ENCODE results near the gene AGPAT3.

Gene AGPAT3

GRCh38 chr21:43924421-43925095, 59.5 kb downstream of the AGPAT3 start:
- no peak overlapping the region for H3K27ac ChIP-seq

DNA sequence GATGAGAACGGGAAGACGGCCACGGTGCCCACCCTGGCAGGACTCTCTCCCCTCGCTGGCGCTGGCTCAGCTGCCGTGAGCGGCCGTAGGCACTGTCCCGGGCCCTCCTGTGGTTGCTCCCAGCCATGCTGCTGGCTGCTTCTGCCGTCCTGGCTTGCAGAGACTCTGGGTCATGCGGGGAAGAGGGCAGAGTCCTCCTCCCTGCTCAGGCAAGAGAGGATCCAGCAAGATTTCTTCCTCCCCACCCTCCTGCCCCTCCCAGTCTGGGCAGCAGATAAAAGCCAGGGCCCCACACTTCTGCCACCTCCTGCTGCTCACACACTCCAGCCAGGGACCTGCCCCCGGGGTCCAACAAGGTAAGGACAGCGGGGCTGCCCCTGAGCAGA, 60.1 kb downstream of the AGPAT3 start:
- no peak overlapping the region for H3K9ac ChIP-seq
- no peaks in the 10 kb centered on the region for H3K9me3 ChIP-seq (ENCODE audit: control insufficient read depth, low read length)
- peaks cover 32% of the 10 kb centered on the region for H3K79me2 ChIP-seq
- H3K4me1 ChIP-seq: peaks cover 40% of the 10 kb centered on the region
- no peak overlapping the region for H3K27ac ChIP-seq
- H2AFZ ChIP-seq: no peak overlapping the region
- no peak for TF ChIP-seq CTCF (IDR thresholded peaks at IDR 0.05)
- no peak overlapping the region for H3K4me3 ChIP-seq (ENCODE audit: low read depth, low read length)
- H3K27me3 ChIP-seq (ENCODE audit: control insufficient read depth, insufficient read depth, low read length): no peaks in the 10 kb centered on the region
- no peak overlapping the region for H3K4me2 ChIP-seq (ENCODE audit: low read length)
- no peaks in the 10 kb centered on the region for H3K36me3 ChIP-seq (ENCODE audit: control insufficient read depth, insufficient read depth, low read length)

More at GRCh38 chr21:43924421-43925095, 59.5 kb downstream of the AGPAT3 start:
- Histone ChIP-seq H2AFZ (no peak overlapping the region), H3K4me3 (ENCODE audit: low read depth, low read length) (no peak overlapping the region), H3K4me1 (peaks cover 39% of the 10 kb centered on the region), H3K36me3 (ENCODE audit: control insufficient read depth, insufficient read depth, low read length) (no peaks in the 10 kb centered on the region), H3K79me2 (peaks cover 35% of the 10 kb centered on the region), H3K4me2 (ENCODE audit: low read length) (no peak overlapping the region), H3K9me3 (ENCODE audit: control insufficient read depth, low read length) (no peaks in the 10 kb centered on the region), H3K9ac (no peak overlapping the region), H3K27me3 (ENCODE audit: control insufficient read depth, insufficient read depth, low read length) (no peaks in the 10 kb centered on the region)
- no peak for TF ChIP-seq CTCF (IDR thresholded peaks at IDR 0.05)

GRCh38 chr21:43925609-43926008, 60.6 kb downstream of the AGPAT3 start:
- Histone ChIP-seq H3K9ac (no peak overlapping the region), H2AFZ (no peak overlapping the region), H3K4me3 (ENCODE audit: low read depth, low read length) (no peak overlapping the region), H3K36me3 (ENCODE audit: control insufficient read depth, insufficient read depth, low read length) (no peaks in the 10 kb centered on the region), H3K79me2 (peaks cover 29% of the 10 kb centered on the region), H3K4me1 (peaks cover 38% of the 10 kb centered on the region), H3K4me2 (ENCODE audit: low read length) (no peak overlapping the region), H3K27me3 (ENCODE audit: control insufficient read depth, insufficient read depth, low read length) (no peaks in the 10 kb centered on the region), H3K27ac (no peak overlapping the region), H3K9me3 (ENCODE audit: control insufficient read depth, low read length) (no peaks in the 10 kb centered on the region)
- no peak for TF ChIP-seq CTCF (IDR thresholded peaks at IDR 0.05)

- no peak overlapping the region for H3K4me2 ChIP-seq (ENCODE audit: low read length)
- H3K9me3 ChIP-seq (ENCODE audit: control insufficient read depth, low read length): no peaks in the 10 kb centered on the region
- peaks cover 23% of the 10 kb centered on the region for H3K79me2 ChIP-seq
- no peak overlapping the region for H2AFZ ChIP-seq
- no peak overlapping the region for H3K4me3 ChIP-seq (ENCODE audit: low read depth, low read length)
- no peak overlapping the region for H3K9ac ChIP-seq
- no peak overlapping the region for H3K27ac ChIP-seq
- no peaks in the 10 kb centered on the region for H3K36me3 ChIP-seq (ENCODE audit: control insufficient read depth, insufficient read depth, low read length)
- H3K27me3 ChIP-seq (ENCODE audit: control insufficient read depth, insufficient read depth, low read length): no peaks in the 10 kb centered on the region
- peaks cover 38% of the 10 kb centered on the region for H3K4me1 ChIP-seq
- no peak for TF ChIP-seq CTCF (IDR thresholded peaks at IDR 0.05)
Observed at GRCh38 chr21:43926196-43926595, 61.2 kb downstream of the AGPAT3 start.

Measured in parathyroid adenoma (tissue), 2 donors.